LNCAP (cell line): ENCODE measurements around the gene TEAD1.

Source experiments
- TF ChIP-seq, protein P1 (sequence below): fragments of 450-650 bp; IDR thresholded peaks from 2 replicates; pipeline ENCODE4 v1.5.1; 2017; ENCODE audit warnings: mild to moderate bottlenecking

Gene TEAD1

DNA sequence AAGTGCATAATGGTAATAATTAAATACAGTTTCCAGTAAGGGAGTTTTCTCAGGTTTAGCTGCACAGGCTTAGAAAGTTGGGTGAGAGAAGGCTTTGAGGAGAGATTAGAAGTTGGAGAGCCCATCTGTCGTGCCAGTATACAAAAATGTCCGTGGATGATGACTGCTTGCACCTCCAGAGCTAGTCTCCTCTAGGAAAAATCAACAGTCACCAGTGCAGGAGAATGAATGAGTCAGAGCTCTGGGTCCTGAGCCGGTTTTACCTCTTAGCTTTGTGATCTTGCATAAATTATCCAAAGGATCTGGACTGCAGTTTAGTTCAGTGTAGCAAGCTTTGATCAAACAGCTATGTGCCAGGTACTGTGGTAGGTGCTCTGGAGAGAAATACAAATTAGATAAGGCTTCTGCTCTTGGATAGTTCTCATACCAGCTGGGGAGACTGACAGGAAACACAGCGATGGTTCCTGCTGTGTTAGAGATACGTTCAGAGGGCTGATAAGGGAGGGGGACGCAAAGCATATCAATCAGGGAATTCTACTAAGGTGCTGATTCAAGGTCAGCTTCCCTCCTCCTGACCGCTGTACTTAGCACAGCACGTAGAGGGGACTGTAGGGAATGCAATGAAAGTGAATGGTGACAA is 125.9 kb downstream of the TEAD1 start:
- TF ChIP-seq, protein P1, sequence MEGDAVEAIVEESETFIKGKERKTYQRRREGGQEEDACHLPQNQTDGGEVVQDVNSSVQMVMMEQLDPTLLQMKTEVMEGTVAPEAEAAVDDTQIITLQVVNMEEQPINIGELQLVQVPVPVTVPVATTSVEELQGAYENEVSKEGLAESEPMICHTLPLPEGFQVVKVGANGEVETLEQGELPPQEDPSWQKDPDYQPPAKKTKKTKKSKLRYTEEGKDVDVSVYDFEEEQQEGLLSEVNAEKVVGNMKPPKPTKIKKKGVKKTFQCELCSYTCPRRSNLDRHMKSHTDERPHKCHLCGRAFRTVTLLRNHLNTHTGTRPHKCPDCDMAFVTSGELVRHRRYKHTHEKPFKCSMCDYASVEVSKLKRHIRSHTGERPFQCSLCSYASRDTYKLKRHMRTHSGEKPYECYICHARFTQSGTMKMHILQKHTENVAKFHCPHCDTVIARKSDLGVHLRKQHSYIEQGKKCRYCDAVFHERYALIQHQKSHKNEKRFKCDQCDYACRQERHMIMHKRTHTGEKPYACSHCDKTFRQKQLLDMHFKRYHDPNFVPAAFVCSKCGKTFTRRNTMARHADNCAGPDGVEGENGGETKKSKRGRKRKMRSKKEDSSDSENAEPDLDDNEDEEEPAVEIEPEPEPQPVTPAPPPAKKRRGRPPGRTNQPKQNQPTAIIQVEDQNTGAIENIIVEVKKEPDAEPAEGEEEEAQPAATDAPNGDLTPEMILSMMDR: no peak

DNA sequence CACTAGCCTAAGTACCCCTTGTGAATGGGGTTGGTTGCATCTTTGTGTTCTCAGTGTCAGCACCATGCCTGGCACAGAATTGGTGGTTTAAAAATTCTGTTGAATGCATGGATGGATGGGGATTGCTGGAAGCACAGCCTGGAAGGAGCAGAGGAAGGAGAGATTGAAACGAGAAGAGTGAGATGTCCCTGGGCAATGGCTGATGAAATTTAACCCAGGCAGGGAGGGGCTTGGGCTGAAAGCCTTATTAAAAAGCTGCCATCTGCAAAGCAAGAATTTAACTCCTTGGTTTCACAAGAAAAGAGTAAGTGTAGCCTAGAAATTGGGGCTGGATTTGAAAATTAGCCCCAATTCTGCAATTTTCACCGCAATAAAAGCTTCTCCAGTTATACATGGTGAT is 126.7 kb downstream of the TEAD1 start:
- TF ChIP-seq, protein P1: no peak

DNA sequence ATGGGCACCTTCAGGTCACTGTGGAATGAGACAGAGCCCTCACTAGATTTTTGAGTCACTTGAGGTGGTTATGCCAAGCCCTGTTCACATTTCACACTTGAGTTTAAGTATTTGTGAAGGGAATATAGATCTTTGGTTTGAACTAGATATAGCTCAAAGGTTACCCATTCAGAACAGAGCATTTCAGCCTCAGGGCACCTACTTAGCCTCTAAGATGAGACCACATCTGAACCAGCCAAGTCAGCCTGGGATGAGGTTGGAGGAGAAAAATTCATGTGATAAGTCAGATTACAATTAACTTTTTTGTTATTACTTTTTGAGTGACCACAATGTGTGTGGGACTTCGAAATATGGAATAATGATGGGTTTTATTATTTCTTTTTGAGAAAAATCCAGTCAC is 127.8 kb downstream of the TEAD1 start:
- TF ChIP-seq, protein P1: no peak

DNA sequence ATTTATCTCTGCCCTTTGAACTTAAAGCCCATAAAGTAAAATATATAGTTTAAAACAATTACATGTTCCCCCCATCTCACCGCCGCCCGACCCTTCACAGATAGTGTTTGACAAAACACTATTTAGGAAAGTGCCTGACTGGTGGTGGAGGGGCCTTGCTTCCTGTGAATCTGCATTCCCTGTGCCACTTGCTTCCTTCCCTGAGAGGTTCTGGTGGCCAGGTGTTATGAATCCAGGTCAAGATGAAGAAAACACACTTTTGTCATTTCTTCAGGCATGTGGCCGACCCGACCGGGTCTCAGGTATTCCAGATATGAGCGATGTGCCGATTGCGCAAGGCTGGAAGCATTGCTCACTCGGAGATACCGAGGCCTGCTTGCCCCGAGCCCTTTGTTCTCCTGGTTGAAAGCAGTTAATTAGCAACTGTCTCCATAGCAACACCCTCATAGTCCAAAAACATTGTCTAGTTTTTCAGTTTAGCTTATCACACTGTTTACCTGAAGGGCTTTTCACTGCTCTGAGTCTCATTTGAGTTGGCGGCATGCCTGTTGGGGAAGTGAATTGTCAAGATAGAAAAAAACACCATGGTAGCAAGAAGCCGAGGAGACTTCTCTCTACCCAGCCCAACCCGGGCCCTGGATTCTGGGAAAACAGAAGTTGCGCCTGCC is 128.3 kb downstream of the TEAD1 start:
- TF ChIP-seq, protein P1: no peak

DNA sequence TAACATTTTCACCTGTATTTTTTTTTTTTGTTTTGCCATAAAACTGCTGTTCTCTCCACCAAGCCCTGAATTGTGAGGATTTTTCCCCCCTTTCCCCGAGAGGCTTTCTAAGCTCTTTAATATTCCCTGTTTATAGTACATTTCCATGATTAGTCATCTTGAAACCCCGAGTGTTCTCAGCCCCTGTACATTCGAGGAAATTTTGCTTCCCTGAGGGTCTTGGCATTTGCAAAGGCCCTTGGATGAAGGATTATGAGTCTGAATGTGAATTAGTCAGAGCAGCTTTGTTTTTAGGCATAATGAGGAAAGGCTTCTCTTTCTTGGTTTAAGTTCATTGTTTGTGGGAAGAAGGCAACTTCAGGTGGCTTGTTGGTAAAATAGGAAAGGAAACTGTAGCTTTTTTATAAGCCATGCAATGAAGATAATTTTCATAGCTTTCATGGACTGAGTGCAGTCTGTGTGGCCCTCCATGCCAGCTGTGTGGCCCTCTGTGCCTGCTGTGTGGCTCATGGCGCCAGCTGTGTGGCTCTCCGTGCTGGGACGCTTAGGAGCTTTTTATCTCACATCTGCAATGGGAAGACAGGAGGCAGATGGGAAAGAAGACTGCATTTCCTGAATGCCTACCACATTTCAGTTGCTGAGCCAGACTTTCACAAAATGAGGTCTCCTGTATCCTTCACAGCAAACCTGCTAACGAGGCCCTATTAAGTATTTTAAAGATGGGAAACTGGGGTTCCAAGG is 129.0 kb downstream of the TEAD1 start:
- TF ChIP-seq, protein P1: no peak

DNA sequence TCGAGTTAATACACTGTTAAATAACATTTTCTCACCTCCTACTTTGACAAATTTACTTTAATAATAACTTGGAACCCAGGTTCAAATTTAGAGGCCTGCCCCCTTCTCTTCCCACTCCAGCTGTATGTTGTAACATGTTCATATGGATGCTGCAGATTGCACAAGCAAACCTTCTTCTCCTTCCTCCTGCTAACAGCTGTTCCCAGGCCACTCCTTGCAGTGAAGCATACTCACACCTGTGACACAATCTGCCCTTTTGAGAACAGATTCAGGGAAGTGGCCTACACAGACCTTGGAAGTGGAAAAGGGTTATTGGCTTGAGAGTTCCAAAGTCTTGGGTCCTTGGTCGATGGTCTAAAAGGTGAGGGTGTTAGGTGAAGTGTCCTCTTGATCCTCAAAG is 131.9 kb downstream of the TEAD1 start:
- TF ChIP-seq, protein P1: no peak

DNA sequence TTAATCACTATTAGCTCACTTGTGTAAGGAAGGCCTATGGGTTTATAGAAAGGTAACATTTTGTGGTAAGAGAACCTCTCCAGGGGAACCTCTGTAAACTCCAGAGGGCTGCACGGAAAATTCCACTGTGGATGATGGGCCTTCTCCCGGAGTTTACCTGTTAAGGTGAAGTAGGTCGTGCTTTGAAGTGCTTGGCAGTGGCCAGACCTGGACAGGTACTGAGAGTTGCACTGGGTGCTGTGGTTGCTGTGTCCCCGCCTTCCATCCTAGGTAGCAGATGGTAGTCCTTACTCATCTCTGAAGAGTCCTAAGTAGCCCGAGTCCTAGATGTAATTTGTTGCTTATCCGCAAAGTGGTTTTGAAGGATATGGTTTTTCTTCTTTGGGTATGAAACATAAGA is 133.4 kb downstream of the TEAD1 start:
- TF ChIP-seq, protein P1: no peak
